SK-N-SH treated with all-trans-retinoic acid at 6 μM for 48 hours (cell line): Measurements from ENCODE around the gene MID2.

Experiments used
- ARNTL ChIP-seq: fragments of 450-650 bp; formaldehyde crosslinking; IDR thresholded peaks from 2 replicates; pipeline ENCODE4 v1.5.0; 2020; ENCODE audit warnings: low read depth, mild to moderate bottlenecking, moderate library complexity, borderline replicate concordance
- CREB5 ChIP-seq: fragments of 250-450 bp; sonication (Bioruptor Pico); IDR thresholded peaks from 2 replicates; pipeline ENCODE4 v1.5.1; 2020; ENCODE audit warnings: low read depth, mild to moderate bottlenecking, moderate library complexity
- ESRRG ChIP-seq: fragments of 250-450 bp; sonication (Bioruptor Pico); IDR thresholded peaks from 2 replicates; pipeline ENCODE4 v1.6.1; 2021; ENCODE audit warnings: mild to moderate bottlenecking
- OSR1 ChIP-seq: fragments of 250-450 bp; sonication (Bioruptor Pico); IDR thresholded peaks from 2 replicates; pipeline ENCODE4 v1.8.0; 2022; ENCODE audit warnings: moderate library complexity, mild to moderate bottlenecking, inconsistent platforms
- PATZ1 ChIP-seq: fragments of 250-450 bp; sonication (Bioruptor Pico); IDR thresholded peaks from 2 replicates; pipeline ENCODE4 v1.8.0; 2020; ENCODE audit warnings: mild to moderate bottlenecking, moderate library complexity, borderline replicate concordance
- PPARA ChIP-seq: fragments of 250-450 bp; sonication (Bioruptor Pico); IDR thresholded peaks from 2 replicates; pipeline ENCODE4 v1.5.0; 2020; ENCODE audit warnings: mild to moderate bottlenecking, borderline replicate concordance
- RARB ChIP-seq: fragments of 250-450 bp; sonication (Bioruptor Pico); IDR thresholded peaks from 2 replicates; pipeline ENCODE4 v1.8.0; 2021; ENCODE audit warnings: mild to moderate bottlenecking, moderate library complexity
- SNAI2 ChIP-seq: fragments of 250-450 bp; sonication (Bioruptor Pico); IDR thresholded peaks from 2 replicates; pipeline ENCODE4 v1.5.0; 2020; ENCODE audit warnings: mild to moderate bottlenecking, moderate library complexity
- TCF4 ChIP-seq: fragments of 250-450 bp; sonication (Bioruptor Pico); IDR thresholded peaks from 2 replicates; pipeline ENCODE4 v1.8.0; 2021; ENCODE audit warnings: mild to moderate bottlenecking, moderate library complexity, borderline replicate concordance
- TSHZ2 ChIP-seq: fragments of 250-450 bp; sonication (Bioruptor Pico); IDR thresholded peaks from 2 replicates; pipeline ENCODE4 v1.5.0; 2020; ENCODE audit warnings: mild to moderate bottlenecking, moderate library complexity
- ZC3H10 ChIP-seq: fragments of 250-450 bp; sonication (Bioruptor Pico); IDR thresholded peaks from 2 replicates; pipeline ENCODE4 v1.5.1; 2021; ENCODE audit warnings: mild to moderate bottlenecking, moderate library complexity
- ZFP3 ChIP-seq: fragments of 250-450 bp; sonication (Bioruptor Pico); IDR thresholded peaks from 2 replicates; pipeline ENCODE4 v1.5.0; 2020; ENCODE audit warnings: mild to moderate bottlenecking, moderate library complexity
- ZFP30 ChIP-seq: fragments of 450-650 bp; formaldehyde crosslinking; IDR thresholded peaks from 2 replicates; pipeline ENCODE4 v1.5.0; 2022; ENCODE audit warnings: mild to moderate bottlenecking, moderate library complexity
- ZNF8 ChIP-seq: fragments of 450-650 bp; formaldehyde crosslinking; IDR thresholded peaks from 2 replicates; pipeline ENCODE4 v1.5.0; 2020; ENCODE audit warnings: mild to moderate bottlenecking, moderate library complexity

GRCh38 chrX:107971636-107972035 is 146.0 kb downstream of the MID2 start:
- TF ChIP-seq CREB5 (no peak), ZFP30 (CRISPR knock-in tag) (no peak), PATZ1 (CRISPR knock-in tag) (no peak), ARNTL (no peak), TSHZ2 (CRISPR knock-in tag) (no peak), OSR1 (no peak), TCF4 (CRISPR knock-in tag) (no peak), RARB (CRISPR knock-in tag) (no peak), ZFP3 (no peak), SNAI2 (CRISPR knock-in tag) (no peak), ZC3H10 (CRISPR knock-in tag) (no peak), PPARA (CRISPR knock-in tag) (no peak), ZNF8 (CRISPR knock-in tag) (no peak), ESRRG (CRISPR knock-in tag) (no peak)
